SU-DHL-6 (cell line): ENCODE measurements around the gene POC1A.

Experiments used
- H2AFZ ChIP-seq: fragments of 200-600 bp; sonication (generic); 2 replicates; pipeline ENCODE4 v1.6.1; 2014; ENCODE audit warnings: low read depth, mild to moderate bottlenecking, moderate library complexity, mixed read lengths, antibody characterized with exemption, low read length; ENCODE audit not compliant: severe bottlenecking
- H3F3A ChIP-seq: fragments of 200-600 bp; shearing (Covaris generic); 2 replicates; pipeline ENCODE4 v1.6.0; 2016; ENCODE audit warnings: antibody characterized with exemption, mild to moderate bottlenecking; ENCODE audit not compliant: insufficient read depth
- H3K27ac ChIP-seq: fragments of 200-600 bp; sonication (generic); 2 replicates; pipeline ENCODE4 v1.5.1; 2016; ENCODE audit warnings: low read depth, mild to moderate bottlenecking, low read length, moderate library complexity, mixed read lengths
- H3K27me3 ChIP-seq: fragments of 200-600 bp; sonication (generic), shearing (Covaris generic); 2 replicates; pipeline ENCODE4 v1.6.0; 2014; ENCODE audit warnings: mild to moderate bottlenecking, low read length
- H3K36me3 ChIP-seq: fragments of 200-600 bp; sonication (generic); 2 replicates; pipeline ENCODE4 v1.6.1; 2014; ENCODE audit warnings: mild to moderate bottlenecking, low read length, mixed read lengths
- H3K4me2 ChIP-seq: fragments of 300-600, 200-600 bp; shearing (Covaris generic), sonication (generic); 2 replicates; pipeline ENCODE4 v1.6.0; 2014; ENCODE audit warnings: low read length, low read depth, mild to moderate bottlenecking; ENCODE audit not compliant: poor library complexity, severe bottlenecking
- H3K4me3 ChIP-seq: fragments of 200-600 bp; sonication (generic); 2 replicates; pipeline ENCODE4 v1.5.1; 2014; ENCODE audit warnings: antibody characterized with exemption, low read length, mild to moderate bottlenecking, mixed read lengths; ENCODE audit not compliant: insufficient read depth, poor library complexity, severe bottlenecking
- H3K79me2 ChIP-seq: fragments of 200-600 bp; sonication (generic); 2 replicates; pipeline ENCODE4 v1.6.1; 2014; ENCODE audit warnings: mild to moderate bottlenecking, low read length, moderate library complexity; ENCODE audit not compliant: insufficient read depth
- H3K9ac ChIP-seq: fragments of 200-600 bp; sonication (generic); 2 replicates; pipeline ENCODE4 v1.7.0; 2014; ENCODE audit warnings: mild to moderate bottlenecking, low read length
- H3K9me2 ChIP-seq: fragments of 200-600 bp; sonication (generic); replicated peaks from 2 replicates; pipeline ENCODE4 v1.6.1; 2014; ENCODE audit warnings: low read length; ENCODE audit not compliant: insufficient read depth
- H3K9me3 ChIP-seq: fragments of 200-600 bp; sonication (generic); 2 replicates; pipeline ENCODE4 v1.6.1; 2014; ENCODE audit warnings: low read length, mixed read lengths; ENCODE audit not compliant: insufficient read depth
- H4K20me1 ChIP-seq: fragments of 200-600 bp; sonication (generic); 2 replicates; pipeline ENCODE4 v1.6.1; 2014; ENCODE audit warnings: low read depth, mild to moderate bottlenecking, antibody characterized with exemption, low read length, moderate library complexity, mixed read lengths
- CTCF ChIP-seq: fragments of 200-600 bp; sonication (generic); IDR thresholded peaks from one replicate; pipeline ENCODE4 v1.5.1; 2017; ENCODE audit warnings: antibody characterized with exemption, mild to moderate bottlenecking, low read length, moderate library complexity; ENCODE audit not compliant: insufficient read depth, poor library complexity, severe bottlenecking
- EZH2phosphoT487 ChIP-seq: fragments of 200-600 bp; sonication (generic), shearing (Covaris generic); conservative IDR thresholded peaks from 2 replicates; pipeline ENCODE4 v1.6.1; 2018; ENCODE audit warnings: mild to moderate bottlenecking, antibody characterized with exemption, low read length, moderate library complexity, mixed read lengths

The POC1A gene

DNA sequence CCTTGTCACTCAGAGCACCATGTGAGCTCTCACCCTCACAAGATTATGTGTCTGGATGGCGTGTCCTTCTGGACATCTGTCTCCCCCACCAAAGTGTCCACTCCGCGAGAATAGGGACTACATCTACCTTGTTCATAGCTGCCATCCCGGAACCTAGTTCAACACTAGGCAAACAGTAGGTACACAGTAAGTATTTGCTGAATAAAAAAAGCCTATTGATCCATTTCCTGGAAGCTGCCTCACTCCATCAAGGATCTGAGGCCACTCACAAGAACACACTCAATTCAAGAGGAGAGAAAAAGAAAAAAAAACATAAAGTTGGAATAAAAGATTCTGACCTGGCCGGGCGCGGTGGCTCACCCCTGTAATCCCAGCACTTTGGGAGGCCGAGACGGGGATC, 32.5 kb upstream of the POC1A start:
- Histone ChIP-seq H2AFZ (no peak overlapping the region), H3K9ac (no peak overlapping the region), H3K9me3 (no peaks in the 10 kb centered on the region), H3K36me3 (no peaks in the 10 kb centered on the region), H3K27ac (no peak overlapping the region), H4K20me1 (no peaks in the 10 kb centered on the region), H3K79me2 (no peaks in the 10 kb centered on the region), H3K9me2 (no peaks in the 10 kb centered on the region), H3K4me3 (no peak overlapping the region), H3F3A (no peaks in the 10 kb centered on the region), H3K27me3 (no peaks in the 10 kb centered on the region; the same call in 1 of the 2 replicates), H3K4me2 (no peak overlapping the region)
- TF ChIP-seq EZH2phosphoT487 (no peak), CTCF (no peak)

DNA sequence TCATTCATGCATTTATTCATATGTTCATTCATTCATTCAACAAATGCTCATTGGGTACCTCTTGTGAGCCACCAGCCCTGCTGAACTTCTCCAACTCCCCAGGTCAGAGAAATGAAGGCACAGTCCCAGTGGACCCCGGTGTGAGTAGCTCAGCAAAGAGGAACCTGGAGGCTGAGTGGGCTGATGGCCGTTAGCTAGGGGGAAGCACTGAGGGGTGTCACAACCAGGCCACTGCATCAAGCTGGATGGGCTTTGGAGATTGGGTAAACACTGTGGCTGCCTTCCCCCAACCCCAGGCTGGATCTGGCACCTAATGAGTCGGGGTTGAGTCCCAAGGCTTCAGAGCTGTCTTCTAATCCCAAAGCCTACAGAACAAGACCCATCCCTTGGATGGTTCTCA, 31.6 kb upstream of the POC1A start:
- TF ChIP-seq CTCF (no peak), EZH2phosphoT487 (no peak)
- Histone ChIP-seq H3K9me2 (no peaks in the 10 kb centered on the region), H3K79me2 (no peaks in the 10 kb centered on the region), H3K9ac (no peak overlapping the region), H3K36me3 (no peaks in the 10 kb centered on the region), H3F3A (no peaks in the 10 kb centered on the region), H3K4me2 (no peak overlapping the region), H4K20me1 (no peaks in the 10 kb centered on the region), H3K4me3 (no peak overlapping the region), H3K27me3 (no peaks in the 10 kb centered on the region; the same call in 1 of the 2 replicates), H3K9me3 (no peaks in the 10 kb centered on the region), H3K27ac (no peak overlapping the region), H2AFZ (no peak overlapping the region)

DNA sequence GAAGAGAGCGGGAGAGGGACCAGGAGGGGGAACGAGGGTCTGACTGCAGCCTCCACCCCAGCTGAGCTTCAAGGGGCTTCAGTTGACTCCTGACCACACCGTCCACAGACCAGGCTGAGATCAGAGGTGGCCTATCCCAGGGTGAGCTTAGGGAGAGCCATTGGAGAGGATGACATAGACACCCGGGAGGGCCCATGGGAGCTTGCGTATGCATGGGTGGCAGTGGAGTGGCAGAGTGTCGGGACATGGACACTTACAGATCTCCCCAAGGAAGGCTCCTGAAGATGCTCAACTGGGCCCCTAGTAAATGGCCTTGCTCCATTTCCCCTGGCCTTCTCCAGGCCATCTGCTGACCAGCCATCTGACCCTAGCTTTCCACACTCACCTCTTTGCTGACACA, 31.1 kb upstream of the POC1A start:
- TF ChIP-seq CTCF (no peak), EZH2phosphoT487 (no peak)
- no peak overlapping the region for H3K4me3 ChIP-seq
- H4K20me1 ChIP-seq, result no peaks in the 10 kb centered on the region
- H3K27me3 ChIP-seq, result no peaks in the 10 kb centered on the region; the same call in 1 of the 2 replicates
- H3K79me2 ChIP-seq, result no peaks in the 10 kb centered on the region
- no peaks in the 10 kb centered on the region for H3K9me2 ChIP-seq
- H3K36me3 ChIP-seq, result no peaks in the 10 kb centered on the region
- no peak overlapping the region for H3K9ac ChIP-seq
- no peaks in the 10 kb centered on the region for H3F3A ChIP-seq
- no peak overlapping the region for H3K4me2 ChIP-seq
- H2AFZ ChIP-seq, result no peak overlapping the region
- no peaks in the 10 kb centered on the region for H3K9me3 ChIP-seq
- H3K27ac ChIP-seq, result no peak overlapping the region

- Histone ChIP-seq H3K9ac (no peak overlapping the region), H3K27ac (no peak overlapping the region), H3K4me2 (no peak overlapping the region)
Observed at GRCh38 chr3:52184690-52185089, 30.5 kb upstream of the POC1A start.

More at GRCh38 chr3:52184690-52185089, 30.5 kb upstream of the POC1A start:
- Histone ChIP-seq H3K4me3 (no peak overlapping the region), H3K9me2 (no peaks in the 10 kb centered on the region), H2AFZ (no peak overlapping the region), H4K20me1 (no peaks in the 10 kb centered on the region), H3K27me3 (no peaks in the 10 kb centered on the region; the same call in 1 of the 2 replicates), H3K9me3 (no peaks in the 10 kb centered on the region), H3K79me2 (no peaks in the 10 kb centered on the region), H3K36me3 (no peaks in the 10 kb centered on the region), H3F3A (no peaks in the 10 kb centered on the region)
- no peak for TF ChIP-seq EZH2phosphoT487
